Stimulated activated CD8-positive, alpha-beta memory T cell treated with anti-CD3 and anti-CD28 coated beads, Interleukin-7, amount 100 ng/mL, for 4 hours (primary cell): ENCODE results near the gene TRPV2.

ENCODE experiments used
- DNase-seq, 2 donors: peaks; one replicate each; pipeline ENCODE4 v3.0.0-alpha.2; 2020; ENCODE audit warnings: low read depth in 2 of 2

TRPV2 gene

GRCh38 chr17:16459271-16459670 lies 43.9 kb downstream of the TRPV2 start:
- DNase-seq = no peak

DNA sequence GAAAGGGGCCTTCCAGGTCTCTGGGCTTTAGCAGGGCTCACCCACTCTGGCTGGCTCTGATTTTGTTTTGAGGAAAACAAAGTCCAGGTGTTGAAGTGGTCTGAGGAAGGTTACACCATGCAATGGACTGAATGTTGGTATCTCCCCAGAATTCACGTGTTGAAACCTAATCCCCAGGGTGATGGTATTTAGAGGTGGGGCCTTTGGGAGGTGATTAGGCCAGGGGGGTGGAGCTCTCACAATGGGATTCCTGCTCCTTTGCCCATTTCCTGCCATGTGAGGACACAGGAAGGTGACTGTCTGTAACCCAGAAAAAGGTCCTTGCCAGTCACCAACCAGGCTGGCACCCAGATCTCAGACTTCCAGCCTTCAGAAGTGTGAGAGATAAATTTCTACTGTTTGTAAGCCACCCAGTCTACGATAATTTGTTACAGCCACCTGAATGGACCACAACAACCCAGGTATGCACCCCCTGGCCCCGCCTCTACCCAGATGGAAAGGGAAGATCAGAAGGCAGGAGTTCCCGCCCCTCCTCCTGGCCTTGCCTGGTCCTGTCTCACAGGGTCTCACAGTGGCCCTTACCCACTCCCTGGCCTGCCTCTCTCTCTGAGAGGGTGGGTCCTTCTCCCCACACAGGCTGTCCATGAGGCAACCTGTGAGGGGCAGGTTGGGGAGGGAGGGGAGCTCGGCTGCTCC lies 44.6 kb downstream of the TRPV2 start:
- DNase-seq = no peak

- no peak for DNase-seq
These were observed 45.6 kb downstream of the TRPV2 start for GRCh38 chr17:16460796-16461605.

DNA sequence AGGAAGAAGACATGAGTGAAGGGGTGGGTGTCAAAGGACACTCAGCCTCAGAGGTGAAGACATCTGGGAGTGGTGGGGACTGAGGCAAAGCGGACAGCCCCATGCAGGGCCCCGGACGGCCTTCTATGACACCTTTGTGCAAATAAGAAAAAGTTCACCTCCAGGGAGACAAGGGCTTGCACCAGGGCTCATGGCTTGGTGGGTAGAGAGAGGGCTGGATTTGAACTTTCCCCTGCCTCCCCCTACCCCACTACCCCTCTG lies 46.2 kb downstream of the TRPV2 start:
- DNase-seq = no peak

DNA sequence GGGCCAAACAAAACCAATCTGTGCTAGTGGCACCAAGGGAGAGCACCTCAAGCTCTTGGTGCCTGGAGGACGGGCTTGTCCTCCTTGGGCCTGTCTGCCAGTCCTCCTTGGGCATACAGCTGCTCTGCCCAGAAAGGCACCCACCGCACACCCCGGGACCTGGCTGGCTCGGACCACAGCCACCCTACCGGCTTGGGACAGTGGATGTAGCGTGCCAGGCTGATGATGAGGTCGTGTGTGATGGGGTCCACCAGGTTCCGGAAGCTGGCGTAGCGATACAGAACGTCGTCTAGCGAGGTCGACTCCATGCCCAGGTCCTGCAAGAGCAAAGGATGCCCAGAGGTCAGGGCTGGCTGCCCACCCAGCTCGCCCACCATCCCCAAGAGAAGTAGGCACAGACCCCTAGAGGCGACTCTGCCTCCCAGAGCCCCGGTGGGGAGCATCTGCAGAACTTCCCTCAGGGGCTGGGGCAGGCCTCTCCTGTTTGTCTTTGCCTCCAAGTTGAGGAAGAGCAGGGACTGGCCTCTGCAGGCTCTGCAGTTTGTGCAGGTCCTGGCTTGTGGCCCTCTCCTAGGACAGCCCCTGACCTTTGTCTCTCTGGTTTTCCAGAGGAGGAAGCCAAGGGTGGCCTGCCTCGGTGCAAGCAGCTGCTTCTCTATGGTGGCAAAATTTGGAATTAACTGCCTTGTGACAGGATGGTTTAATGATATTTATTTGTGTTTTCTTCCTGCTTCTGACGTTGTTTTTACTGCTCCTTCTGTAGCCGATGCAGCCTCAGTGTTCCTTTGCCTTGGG lies 46.9 kb downstream of the TRPV2 start:
- no peak for DNase-seq

GRCh38 chr17:16463358-16464302 lies 48.3 kb downstream of the TRPV2 start:
- no peak for DNase-seq

- no peak for DNase-seq
These were observed 49.1 kb downstream of the TRPV2 start for GRCh38 chr17:16464303-16465051.

DNA sequence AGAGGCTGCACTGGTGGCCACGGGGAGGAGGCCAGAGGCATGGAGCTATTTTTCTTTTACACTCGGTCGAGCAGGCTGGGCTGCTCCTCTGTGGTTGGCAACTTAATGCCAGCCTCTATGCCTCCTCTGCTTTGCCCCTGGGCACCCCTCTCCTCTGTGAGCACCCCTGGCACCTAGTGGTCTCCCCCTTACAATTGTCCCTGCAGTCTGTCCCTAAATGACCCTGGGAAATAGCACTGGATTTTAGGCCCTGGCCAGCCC lies 49.6 kb downstream of the TRPV2 start:
- DNase-seq = no peak

- no peak for DNase-seq
These were observed 50.5 kb downstream of the TRPV2 start for GRCh38 chr17:16465861-16466338.

GRCh38 chr17:16466407-16466806 lies 51.0 kb downstream of the TRPV2 start:
- no peak for DNase-seq

- no peak for DNase-seq
These were observed 51.7 kb downstream of the TRPV2 start for GRCh38 chr17:16467044-16467443.

GRCh38 chr17:16467886-16468285 lies 52.5 kb downstream of the TRPV2 start:
- DNase-seq = no peak

- no peak for DNase-seq
These were observed 53.1 kb downstream of the TRPV2 start for GRCh38 chr17:16468428-16468992.

GRCh38 chr17:16470265-16470664 lies 54.9 kb downstream of the TRPV2 start:
- DNase-seq = no peak

- no peak for DNase-seq
These were observed 55.9 kb downstream of the TRPV2 start for GRCh38 chr17:16471295-16471694.

DNA sequence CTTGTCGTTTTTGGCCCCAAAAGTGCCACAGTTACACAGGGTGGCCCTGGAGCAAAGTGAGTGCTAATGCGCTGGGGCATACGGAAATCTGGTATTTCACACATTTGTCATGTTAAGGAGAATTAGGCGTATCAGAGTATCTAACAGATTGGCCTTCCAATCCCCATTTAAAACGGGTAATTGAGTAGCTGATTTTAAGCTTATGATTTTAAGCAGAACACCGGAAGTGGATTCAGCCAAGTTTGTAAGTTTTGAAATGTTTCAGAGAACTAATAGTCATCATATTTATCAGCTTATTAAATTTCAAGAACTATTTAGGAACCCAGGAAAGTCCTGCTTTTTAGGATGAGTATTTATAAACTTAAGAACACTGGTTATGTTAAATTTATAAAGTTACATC lies 57.2 kb downstream of the TRPV2 start:
- DNase-seq = no peak

GRCh38 chr17:16473044-16474011 lies 58.0 kb downstream of the TRPV2 start:
- DNase-seq = no peak

DNA sequence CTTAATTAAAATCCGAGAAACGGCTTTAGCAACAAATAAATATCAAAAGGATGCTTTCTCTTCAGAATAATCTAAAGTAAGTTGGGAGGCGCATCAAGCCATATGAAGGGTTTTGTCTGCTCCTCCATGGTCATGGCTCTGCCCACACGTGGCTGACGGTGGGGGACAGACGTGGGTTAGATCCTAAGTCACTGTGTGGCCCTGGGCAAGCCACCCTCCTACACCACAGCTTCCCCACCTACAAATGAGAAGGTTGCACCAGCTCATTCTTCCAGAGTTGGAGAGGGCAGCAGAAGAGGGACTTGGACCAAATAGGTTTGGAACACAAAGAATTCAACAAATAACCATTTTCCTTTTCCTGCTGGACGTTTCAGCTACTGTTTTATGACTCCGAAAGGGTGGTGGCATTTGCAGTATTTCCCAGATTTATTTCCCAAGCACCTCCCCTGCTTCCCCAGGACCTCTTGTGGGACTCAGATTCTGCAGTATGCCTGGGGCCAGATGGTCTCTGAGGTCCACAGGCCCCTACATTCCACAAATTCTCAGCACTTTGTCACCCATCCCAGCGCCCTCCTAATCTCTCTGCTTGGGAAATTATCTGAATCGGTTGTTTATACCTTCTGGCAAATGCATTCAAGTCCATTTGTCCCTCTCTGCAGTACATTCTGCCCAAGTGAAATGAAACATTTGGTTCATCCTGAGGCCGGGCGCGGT lies 58.8 kb downstream of the TRPV2 start:
- no peak for DNase-seq

GRCh38 chr17:16475179-16475704 lies 59.9 kb downstream of the TRPV2 start:
- no peak for DNase-seq
